HG03066 (cell line): ENCODE measurements around the gene FAM163B.

Experiments used
- ATAC-seq: cut with Tn5 transposase; IDR thresholded peaks from one replicate; pipeline ENCODE4 v1.9.1; 2021; ENCODE audit warnings: low read depth; ENCODE audit not compliant: unreplicated experiment

Gene FAM163B

GRCh38 chr9:133603135-133603927 is 5.9 kb downstream of the FAM163B start:
- no peak for ATAC-seq

GRCh38 chr9:133602277-133602676 is 6.9 kb downstream of the FAM163B start:
- ATAC-seq = no peak

- no peak for ATAC-seq
Observed at GRCh38 chr9:133601746-133602145, 7.4 kb downstream of the FAM163B start.

- ATAC-seq = no peak
Observed at GRCh38 chr9:133600739-133601138, 8.4 kb downstream of the FAM163B start.

GRCh38 chr9:133599470-133600173 is 9.6 kb downstream of the FAM163B start:
- ATAC-seq = no peak

- ATAC-seq = no peak
Observed at GRCh38 chr9:133598978-133599377, 10.2 kb downstream of the FAM163B start.

- ATAC-seq = no peak
Observed at GRCh38 chr9:133597316-133597957, 11.8 kb downstream of the FAM163B start.

GRCh38 chr9:133595910-133596309 is 13.3 kb downstream of the FAM163B start:
- ATAC-seq = no peak

GRCh38 chr9:133594310-133594709 is 14.9 kb downstream of the FAM163B start:
- no peak for ATAC-seq

- no peak for ATAC-seq
Observed at GRCh38 chr9:133593587-133594253, 15.5 kb downstream of the FAM163B start.

- no peak for ATAC-seq
Observed at GRCh38 chr9:133592731-133593409, 16.3 kb downstream of the FAM163B start.

- no peak for ATAC-seq
Observed at GRCh38 chr9:133591985-133592384, 17.2 kb downstream of the FAM163B start.

- no peak for ATAC-seq
Observed at GRCh38 chr9:133591116-133591910, 17.9 kb downstream of the FAM163B start.

- no peak for ATAC-seq
Observed at GRCh38 chr9:133590231-133590855, 18.8 kb downstream of the FAM163B start.

- no peak for ATAC-seq
Observed at GRCh38 chr9:133589454-133590227, 19.5 kb downstream of the FAM163B start.

GRCh38 chr9:133587466-133587865 is 21.7 kb downstream of the FAM163B start:
- ATAC-seq = no peak

GRCh38 chr9:133587051-133587450 is 22.1 kb downstream of the FAM163B start:
- ATAC-seq = no peak
